MCF 10A (cell line): ENCODE data around the gene KCNIP1. TPM values are rescaled to one million over a fixed set of nuclear protein-coding genes. Genes with fewer than 3 reads are reported as not detected.

Experiments
- BruUV-seq: library from RNA; stranded (reverse); fragments of 400-500 nt; replicated peaks from 2 replicates; lab custom pipeline; 2021; lab: Mats Ljungman, UMichigan
- CTCF ChIA-PET: fragments of 300-600 bp; sonication (Branson Sonifier 250); formaldehyde crosslinking; extraction: SDS; loops from one replicate; lab custom pipeline; 2021; ENCODE audit warnings: antibody characterized with exemption, inconsistent platforms; lab: Yijun Ruan, JAX
- POLR2A ChIA-PET: fragments of 300-600, 350-650 bp; sonication (Branson Sonifier 250); formaldehyde crosslinking; extraction: SDS; loops from one replicate; lab custom pipeline; 2020; ENCODE audit warnings: antibody characterized with exemption, inconsistent platforms; lab: Yijun Ruan, JAX
- DNase-seq: peaks from one replicate; pipeline ENCODE4 v3.0.0-alpha.2; 2018; ENCODE audit not compliant: unreplicated experiment
- H3K27ac Mint-ChIP-seq: one replicate; pipeline ENCODE4 v1.8.0; 2022; ENCODE audit warnings: mild to moderate bottlenecking, low read depth, mixed read lengths; ENCODE audit not compliant: unreplicated experiment
- H3K27me3 Mint-ChIP-seq: one replicate; pipeline ENCODE4 v1.8.0; 2022; ENCODE audit warnings: mixed read lengths; ENCODE audit not compliant: insufficient read depth, unreplicated experiment
- H3K36me3 Mint-ChIP-seq: one replicate; pipeline ENCODE4 v1.8.0; 2022; ENCODE audit warnings: mild to moderate bottlenecking, moderate library complexity, mixed read lengths; ENCODE audit not compliant: insufficient read depth, unreplicated experiment
- H3K4me1 Mint-ChIP-seq: one replicate; pipeline ENCODE4 v1.8.0; 2022; ENCODE audit warnings: mixed read lengths; ENCODE audit not compliant: insufficient read depth, unreplicated experiment
- H3K4me3 Mint-ChIP-seq: one replicate; pipeline ENCODE4 v1.8.0; 2022; ENCODE audit warnings: mild to moderate bottlenecking, moderate library complexity, mixed read lengths; ENCODE audit not compliant: unreplicated experiment
- H3K9me3 Mint-ChIP-seq: one replicate; pipeline ENCODE4 v1.8.0; 2022; ENCODE audit warnings: mixed read lengths; ENCODE audit not compliant: unreplicated experiment
- CTCF ChIP-seq: fragments of 200-600 bp; IDR thresholded peaks from one replicate; pipeline ENCODE4 v1.8.0; 2022; ENCODE audit warnings: antibody characterized with exemption, mild to moderate bottlenecking; ENCODE audit not compliant: unreplicated experiment
- intact Hi-C: fragments of 100-400 bp; cut with micrococcal nuclease; formaldehyde crosslinking; loops from 2 replicates; pipeline ENCODE4 v1.14.1; 2022
- total RNA-seq: library from RNA; stranded (reverse); gene quantifications from 2 replicates; pipeline ENCODE4 v1.2.3, GENCODE V29; 2022

The KCNIP1 gene
- total RNA-seq, 1 experiment from 2014 or later = not detected

DNA sequence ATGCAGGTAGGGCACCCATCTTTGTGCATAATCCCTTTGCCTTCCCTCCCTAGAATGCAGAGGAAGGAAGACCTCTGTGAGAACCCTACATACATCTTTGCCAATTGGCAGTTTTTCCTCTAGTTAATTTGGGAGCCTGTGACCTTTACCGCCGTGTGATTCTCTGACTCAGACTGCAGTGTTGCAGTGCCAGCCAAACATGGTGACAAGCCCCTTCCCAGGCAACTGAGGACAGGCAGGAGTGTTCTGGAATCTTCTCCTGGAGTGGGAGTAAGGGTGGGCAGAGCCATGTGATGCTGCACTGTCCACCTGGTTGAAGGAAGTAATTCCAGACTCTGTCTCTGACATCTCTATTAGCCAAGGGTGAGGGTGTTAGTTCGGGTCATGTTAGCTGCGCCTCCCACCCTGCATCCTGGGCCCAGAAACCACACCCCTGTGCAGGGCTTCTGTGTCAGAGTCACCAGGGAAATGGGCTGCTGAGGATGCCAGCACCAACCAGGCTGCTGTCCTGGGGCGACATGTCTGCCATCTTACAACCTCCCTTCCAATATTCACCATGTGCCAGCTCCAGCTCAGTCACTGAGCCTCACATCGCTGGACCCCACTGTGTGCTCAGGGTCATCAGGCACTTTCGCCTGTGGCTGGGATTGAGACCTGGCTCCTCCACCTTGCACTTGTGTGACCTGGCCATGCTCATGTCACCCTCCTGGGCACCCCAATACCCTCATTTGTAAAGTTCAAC, 21.8 kb downstream of the KCNIP1 start:
- H3K9me3 Mint-ChIP-seq = no peaks in the 10 kb centered on the region
- no peak overlapping the region for H3K4me3 Mint-ChIP-seq
- ChIA-PET POLR2A (interaction anchor here (0.6 kb wide), 1 partner anchor 141 kb away, joined by 3 read pairs; no protein-coding TSS in a partner anchor), CTCF (interaction anchor here (0.6 kb wide), 2 partner anchors 24 to 65 kb away, joined by 3 read pairs; no protein-coding TSS in a partner anchor)
- intact Hi-C loops = no loop called here
- peaks cover 15% of the 10 kb centered on the region for H3K27me3 Mint-ChIP-seq
- no peak for TF ChIP-seq CTCF
- H3K36me3 Mint-ChIP-seq = no peaks in the 10 kb centered on the region
- no peak for DNase-seq
- BruUV-seq = no TSS peak
- peaks cover 27% of the 10 kb centered on the region for H3K4me1 Mint-ChIP-seq
- H3K27ac Mint-ChIP-seq = no peak overlapping the region

DNA sequence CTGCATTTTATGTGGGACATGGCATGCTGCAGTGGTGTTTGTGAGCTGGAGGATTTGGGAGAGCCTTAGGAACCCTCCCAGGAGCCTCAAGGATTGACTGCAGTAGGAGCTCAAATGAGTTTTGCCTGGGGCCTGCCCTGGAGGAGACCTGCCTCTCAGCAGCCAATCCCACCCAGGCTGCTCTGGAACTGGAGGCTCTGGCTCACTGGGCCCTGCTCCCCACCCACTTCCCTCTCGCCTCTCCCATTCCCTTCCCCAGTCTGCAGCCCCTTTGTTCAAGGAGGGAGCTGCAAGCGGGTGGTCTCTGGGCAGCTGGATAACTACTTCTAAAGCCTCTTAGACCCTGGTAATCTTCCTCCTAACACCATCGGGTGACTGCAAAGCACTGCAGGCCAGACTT, 24.2 kb downstream of the KCNIP1 start:
- DNase-seq = no peak
- intact Hi-C loops = no loop called here
- peaks cover 15% of the 10 kb centered on the region for H3K27me3 Mint-ChIP-seq
- peaks cover 8% of the 10 kb centered on the region for H3K4me1 Mint-ChIP-seq
- ChIA-PET POLR2A (interaction anchor here (0.7 to 0.9 kb wide), 2 partner anchors 22 to 45 kb away, joined by 3 to 4 read pairs; no protein-coding TSS in a partner anchor), CTCF (interaction anchor here (0.6 to 1.1 kb wide), 3 partner anchors 10 to 144 kb away, joined by 3 to 4 read pairs (median 3); no protein-coding TSS in a partner anchor)
- BruUV-seq = no TSS peak
- no peaks in the 10 kb centered on the region for H3K9me3 Mint-ChIP-seq
- H3K27ac Mint-ChIP-seq = no peak overlapping the region
- no peaks in the 10 kb centered on the region for H3K36me3 Mint-ChIP-seq
- no peak for TF ChIP-seq CTCF
- H3K4me3 Mint-ChIP-seq = no peak overlapping the region

DNA sequence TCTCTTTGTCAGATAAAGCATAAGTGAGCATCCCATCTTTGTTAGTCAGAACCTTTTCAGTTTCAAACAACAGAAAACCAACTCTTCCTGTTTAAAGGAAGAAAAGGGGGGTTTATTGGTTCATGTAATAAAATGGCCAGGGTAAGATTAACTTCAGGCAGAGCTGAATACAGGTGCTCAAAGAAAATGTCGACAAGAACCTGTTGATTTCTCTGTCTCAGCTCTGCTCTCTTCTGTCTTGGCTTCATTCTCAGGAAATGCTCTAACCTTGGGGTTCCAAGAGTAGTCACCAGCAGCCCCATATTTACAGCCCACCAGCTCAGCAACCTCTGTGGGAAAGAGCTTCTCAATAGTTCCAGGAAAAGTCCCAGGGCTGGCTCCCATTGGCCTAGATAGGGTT, 25.2 kb downstream of the KCNIP1 start:
- ChIA-PET POLR2A (no interaction called here), CTCF (interaction anchor here (0.8 to 1.0 kb wide), 2 partner anchors 74 to 96 kb away, joined by 3 read pairs; no protein-coding TSS in a partner anchor)
- TF ChIP-seq CTCF = no peak
- peaks cover 10% of the 10 kb centered on the region for H3K27me3 Mint-ChIP-seq
- H3K36me3 Mint-ChIP-seq = no peaks in the 10 kb centered on the region
- intact Hi-C loops = no loop called here
- H3K4me3 Mint-ChIP-seq = no peak overlapping the region
- H3K9me3 Mint-ChIP-seq = no peaks in the 10 kb centered on the region
- no peak for DNase-seq
- no TSS peak for BruUV-seq
- no peak overlapping the region for H3K27ac Mint-ChIP-seq
- H3K4me1 Mint-ChIP-seq = no peaks in the 10 kb centered on the region

DNA sequence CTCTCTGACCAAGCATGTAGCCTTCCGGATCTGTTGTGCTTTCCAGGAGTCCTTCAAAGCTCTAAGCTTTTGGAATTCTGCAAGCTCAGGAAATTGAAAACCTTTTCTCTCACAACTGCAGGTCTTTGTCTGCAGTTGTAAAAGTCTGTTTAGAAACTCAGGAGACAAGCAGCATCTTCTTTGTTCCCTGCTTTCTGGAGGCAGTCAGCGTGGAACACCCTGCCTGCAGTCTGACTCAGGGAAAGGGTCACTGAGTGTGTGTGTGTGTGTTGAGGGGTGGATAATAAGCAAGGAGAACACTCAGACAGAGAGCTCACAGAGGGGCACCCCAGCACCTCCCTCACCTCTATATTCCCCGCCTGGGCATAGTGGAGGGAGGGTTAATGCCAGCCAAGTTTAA, 29.1 kb downstream of the KCNIP1 start:
- TF ChIP-seq CTCF = no peak
- Mint-ChIP-seq H3K4me3 (no peak overlapping the region), H3K36me3 (no peaks in the 10 kb centered on the region), H3K4me1 (no peaks in the 10 kb centered on the region), H3K27ac (no peak overlapping the region), H3K27me3 (peaks cover 30% of the 10 kb centered on the region), H3K9me3 (no peaks in the 10 kb centered on the region)
- DNase-seq = no peak
- CTCF ChIA-PET = interaction anchor here (0.7 to 1.5 kb wide), 3 partner anchors 81 to 261 kb away, joined by 3 read pairs; no protein-coding TSS in a partner anchor
- no TSS peak for BruUV-seq
- intact Hi-C loops = no loop called here
- POLR2A ChIA-PET = interaction anchor here (0.7 kb wide), 1 partner anchor 1613 kb away, joined by 3 read pairs; no protein-coding TSS in a partner anchor
